ENCODE measurements around the gene OXCT2.
"Not testable (repeated sequence)": the region's sequence is repeated elsewhere in the genome, so short reads cannot be mapped to it uniquely, and the experiment has no call there.

OXCT2 gene

DNA sequence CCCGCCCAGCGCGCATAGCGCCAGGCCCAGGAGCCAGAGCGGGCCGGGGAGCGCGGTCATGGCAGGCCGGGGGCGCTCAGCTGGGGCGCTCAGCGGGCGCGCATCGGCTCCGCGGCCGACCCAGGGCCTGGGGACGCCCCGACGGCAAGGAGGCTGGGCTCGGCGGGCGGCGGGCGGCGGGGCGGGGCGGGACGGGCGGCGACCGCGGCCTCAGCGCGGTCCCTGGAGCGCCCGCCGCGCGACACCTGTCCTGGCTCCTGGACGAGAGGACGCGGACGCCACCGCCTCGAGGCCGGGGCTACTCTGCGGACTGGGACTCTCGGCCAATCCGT is 17.2 kb upstream of the OXCT2 start:
- Histone ChIP-seq H3K27ac (replicated peaks) (no peak overlapping the region), H3K27me3 (ENCODE audit: insufficient read depth, poor library complexity, severe bottlenecking) (peaks cover 7% of the 10 kb centered on the region), H3K4me3 (replicated peaks; ENCODE audit: insufficient read depth, low read length) (peak overlapping the region; percentile 66)
- DNase-seq (ENCODE audit: low read depth in 1 of 2, low spot score in 1 of 2) = no peak
- TF ChIP-seq CTCF (IDR thresholded peaks at IDR 0.05; ENCODE audit: insufficient read depth, low read length) (no peak), REST (IDR thresholded peaks at IDR 0.05; ENCODE audit: insufficient replicate concordance, low read depth) (no peak), GABPA (IDR thresholded peaks at IDR 0.05; ENCODE audit: low read depth) (no peak), SPI1 (IDR thresholded peaks at IDR 0.05; ENCODE audit: borderline replicate concordance, low read depth) (no peak), POLR2AphosphoS5 (IDR thresholded peaks at IDR 0.05; ENCODE audit: low read depth) (no peak)

DNA sequence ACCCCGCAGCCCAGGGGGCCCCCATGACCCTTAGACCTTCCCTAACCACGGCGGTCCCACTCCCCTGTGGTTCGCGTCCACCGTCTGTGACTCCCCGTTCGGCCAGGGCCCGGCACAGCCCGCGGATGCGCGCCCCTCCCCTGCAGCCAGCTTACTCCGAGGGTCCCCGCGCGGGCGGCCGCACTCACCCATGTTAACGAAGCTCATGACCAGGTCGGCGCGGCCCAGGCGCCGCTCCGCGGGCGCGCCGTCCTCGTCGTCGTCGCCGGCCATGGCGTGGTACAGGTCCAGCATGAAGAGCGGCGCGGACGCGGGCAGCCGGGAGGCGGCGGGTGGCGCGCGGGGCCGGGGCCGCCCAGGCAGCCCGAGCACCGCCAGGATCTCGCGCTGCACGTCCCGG is 16.8 kb upstream of the OXCT2 start:
- not testable (repeated sequence) for DNase-seq (ENCODE audit: low read depth in 1 of 2, low spot score in 1 of 2); H3K27ac ChIP-seq (replicated peaks); H3K27me3 ChIP-seq (ENCODE audit: insufficient read depth, poor library complexity, severe bottlenecking)
- H3K4me3 ChIP-seq (replicated peaks; ENCODE audit: insufficient read depth, low read length) = peak overlapping the region; percentile 66

DNA sequence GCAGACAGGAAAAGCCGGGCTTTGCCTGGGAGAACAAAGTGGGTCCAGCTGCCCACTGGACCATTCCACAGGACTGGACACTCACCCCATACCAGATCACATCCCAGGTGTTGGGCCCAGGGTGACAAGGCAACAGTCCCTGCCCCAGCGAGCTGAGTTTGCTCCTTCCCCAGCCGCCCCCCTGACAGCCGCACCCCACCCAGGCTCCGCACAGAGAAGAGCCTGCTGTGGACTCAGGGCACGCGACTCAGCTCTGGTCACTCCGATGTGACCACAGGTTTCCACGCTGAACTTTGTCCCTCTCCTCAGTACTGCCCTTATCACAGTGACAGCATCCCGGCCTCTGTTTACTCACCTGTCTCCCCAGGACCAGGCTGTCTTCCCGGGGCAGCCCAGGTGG is 16.3 kb upstream of the OXCT2 start:
- DNase-seq (ENCODE audit: low read depth in 1 of 2, low spot score in 1 of 2) = no peak

GRCh38 chr1:39787108-39787375 is 15.9 kb upstream of the OXCT2 start:
- not testable (repeated sequence) for H3K27me3 ChIP-seq (ENCODE audit: insufficient read depth, poor library complexity, severe bottlenecking); DNase-seq (ENCODE audit: low read depth in 1 of 2, low spot score in 1 of 2); H3K27ac ChIP-seq (replicated peaks)
- H3K4me3 ChIP-seq (replicated peaks; ENCODE audit: insufficient read depth, low read length) = peak overlapping the region; percentile 66

More for the DNA sequence above, 16.3 kb upstream of the OXCT2 start:
- no peak for TF ChIP-seq REST (IDR thresholded peaks at IDR 0.05; ENCODE audit: insufficient replicate concordance, low read depth)
- no peak for TF ChIP-seq CTCF (IDR thresholded peaks at IDR 0.05; ENCODE audit: insufficient read depth, low read length)
- no peak for TF ChIP-seq SPI1 (IDR thresholded peaks at IDR 0.05; ENCODE audit: borderline replicate concordance, low read depth)
- TF ChIP-seq GABPA (IDR thresholded peaks at IDR 0.05; ENCODE audit: low read depth) = no peak
- TF ChIP-seq POLR2AphosphoS5 (IDR thresholded peaks at IDR 0.05; ENCODE audit: low read depth) = no peak
- H3K27me3 ChIP-seq (ENCODE audit: insufficient read depth, poor library complexity, severe bottlenecking) = peaks cover 7% of the 10 kb centered on the region
- H3K27ac ChIP-seq (replicated peaks) = no peak overlapping the region
- H3K4me3 ChIP-seq (replicated peaks; ENCODE audit: insufficient read depth, low read length) = peak overlapping the region; percentile 66

GRCh38 chr1:39786303-39787107 is 15.4 kb upstream of the OXCT2 start:
- H3K27me3 ChIP-seq (ENCODE audit: insufficient read depth, poor library complexity, severe bottlenecking); H3K27ac ChIP-seq (replicated peaks); DNase-seq (ENCODE audit: low read depth in 1 of 2, low spot score in 1 of 2): not testable (repeated sequence)
- peak overlapping the region; percentile 66 for H3K4me3 ChIP-seq (replicated peaks; ENCODE audit: insufficient read depth, low read length)

GRCh38 chr1:39782685-39783084 is 11.5 kb upstream of the OXCT2 start:
- not testable (repeated sequence) for H3K27me3 ChIP-seq (ENCODE audit: insufficient read depth, poor library complexity, severe bottlenecking); H3K4me3 ChIP-seq (replicated peaks; ENCODE audit: insufficient read depth, low read length); DNase-seq (ENCODE audit: low read depth in 1 of 2, low spot score in 1 of 2); H3K27ac ChIP-seq (replicated peaks)

Measured in HL-60 (cell line).